ENCODE measurements around the gene ZFP36L2.

The ZFP36L2 gene

DNA sequence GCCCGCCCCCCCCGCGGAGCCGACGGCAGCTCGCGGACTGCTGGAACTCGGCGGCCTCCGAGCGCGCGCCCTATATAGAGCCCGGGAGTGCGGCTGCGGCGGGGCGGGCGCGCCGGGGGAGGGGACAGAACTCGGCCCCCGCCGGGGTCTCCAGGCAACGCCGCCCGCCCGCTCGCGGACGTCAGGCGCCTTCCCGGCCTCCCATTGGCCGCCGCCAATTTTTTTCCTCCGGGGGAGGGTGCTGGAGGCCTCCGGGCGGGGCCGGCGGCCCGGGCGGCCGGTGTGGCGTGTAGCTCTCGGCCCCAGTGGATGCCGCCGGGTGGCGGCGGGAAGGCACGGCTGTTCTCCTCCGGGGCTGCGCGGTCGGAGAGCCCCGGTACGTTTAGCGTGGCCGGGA, at the start of gene ZFP36L2:
Gene ZFP36L2 (minus strand): TSS at position 49 of the 397 bp plus-strand sequence. CDS start 291 bp downstream, outside the sequence.
- peak; percentile 93 to 94 for DNase-seq (ENCODE audit: low read depth in 2 of 2)

- DNase-seq (ENCODE audit: low read depth in 2 of 2), result no peak
Observed at GRCh38 chr2:43274721-43275120, 48.3 kb upstream of the ZFP36L2 start.

DNA sequence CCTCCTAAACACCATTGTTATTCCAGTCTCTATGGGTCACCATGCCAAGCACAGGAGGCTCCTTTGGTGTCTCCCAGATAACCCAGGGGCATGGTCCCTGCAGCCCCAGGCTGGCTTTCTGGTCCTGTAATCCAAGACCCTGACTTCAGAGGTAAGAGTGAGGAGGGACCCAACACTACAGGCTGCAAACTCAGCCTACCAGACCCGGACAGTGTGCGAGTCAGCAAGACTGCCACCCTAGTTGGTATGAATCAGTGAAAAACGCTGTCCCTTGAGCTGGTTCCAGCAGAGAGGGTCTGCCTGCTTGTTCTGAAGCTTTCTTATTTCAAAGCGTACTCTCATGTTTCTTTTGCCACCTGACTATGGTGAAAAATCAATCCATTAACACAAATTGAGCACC, 47.6 kb upstream of the ZFP36L2 start:
- DNase-seq (ENCODE audit: low read depth in 2 of 2), result no peak

GRCh38 chr2:43273529-43273928, 47.1 kb upstream of the ZFP36L2 start:
- DNase-seq (ENCODE audit: low read depth in 2 of 2), result no peak

- no peak for DNase-seq (ENCODE audit: low read depth in 2 of 2)
Observed at GRCh38 chr2:43270930-43271615, 44.7 kb upstream of the ZFP36L2 start.

GRCh38 chr2:43270461-43270860, 44.1 kb upstream of the ZFP36L2 start:
- DNase-seq (ENCODE audit: low read depth in 2 of 2), result no peak

GRCh38 chr2:43269706-43270105, 43.3 kb upstream of the ZFP36L2 start:
- DNase-seq (ENCODE audit: low read depth in 2 of 2), result peak in 1 of 2 experiments; percentile 54

DNA sequence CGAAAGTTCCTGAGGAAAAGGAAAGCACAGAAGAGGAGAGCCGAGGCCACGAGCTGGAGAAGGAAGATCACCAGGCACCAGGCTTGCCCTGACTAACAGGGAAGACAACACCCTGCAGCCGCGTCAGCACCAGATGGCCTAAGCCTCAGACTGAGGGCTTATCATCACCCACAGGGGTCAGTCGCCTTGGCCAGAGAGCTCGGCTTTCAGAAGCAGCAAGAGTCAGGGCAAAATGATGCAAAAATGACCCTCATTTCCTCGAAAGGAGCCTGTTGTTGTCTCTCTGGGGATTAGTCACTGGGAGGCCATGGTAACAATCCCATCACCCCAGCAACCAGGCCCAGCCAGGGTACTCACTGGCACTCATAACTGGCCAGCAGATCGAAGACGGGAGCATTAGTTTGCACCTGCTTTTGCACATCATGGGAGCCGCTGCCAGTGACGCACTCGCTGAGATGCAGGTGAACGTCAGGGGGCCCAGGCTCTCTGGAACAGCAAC, 42.7 kb upstream of the ZFP36L2 start:
- DNase-seq (ENCODE audit: low read depth in 2 of 2), result no peak

DNA sequence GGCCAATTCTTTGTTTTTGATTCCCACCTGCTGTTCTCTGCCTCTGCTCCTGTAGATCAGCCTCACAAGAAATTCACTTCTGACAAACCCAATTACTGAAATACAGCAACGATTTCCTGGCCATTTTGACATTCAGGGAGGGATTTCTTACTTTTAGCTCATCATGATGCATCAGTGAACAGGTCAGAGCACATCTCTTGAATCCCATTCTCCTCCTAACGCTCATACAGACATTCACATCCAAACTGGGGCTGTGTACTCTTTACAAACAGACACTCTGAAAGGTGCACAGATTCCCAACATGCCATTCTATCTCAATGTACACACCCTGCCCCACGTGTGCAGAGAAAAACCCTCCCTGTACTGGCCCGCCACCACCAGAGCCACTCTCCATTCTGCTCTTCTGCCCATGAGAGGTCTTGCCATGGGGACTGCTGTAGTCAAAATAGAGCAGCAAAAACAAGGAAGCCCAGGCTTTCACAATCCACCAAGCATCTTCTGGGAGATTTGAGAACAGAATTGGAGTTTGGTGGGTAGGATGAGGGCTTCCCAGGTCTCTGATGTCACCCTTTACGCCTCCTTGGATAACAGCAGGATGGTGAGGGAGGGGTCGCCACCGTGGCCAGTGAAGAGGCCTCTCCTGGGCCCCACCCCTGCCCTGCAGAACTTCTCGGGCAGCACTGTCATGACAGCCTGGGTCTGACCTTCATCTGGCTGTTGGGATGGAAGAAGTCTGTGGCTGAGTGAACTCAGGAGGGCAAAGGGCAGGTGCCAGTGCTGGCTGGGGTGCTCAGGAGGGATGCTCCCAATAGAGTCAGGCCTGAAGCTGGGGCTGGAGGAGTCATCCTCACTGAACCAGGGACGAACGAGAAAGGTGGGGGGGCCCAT, 41.9 kb upstream of the ZFP36L2 start:
- no peak for DNase-seq (ENCODE audit: low read depth in 2 of 2)

GRCh38 chr2:43267381-43267780, 41.0 kb upstream of the ZFP36L2 start:
- DNase-seq (ENCODE audit: low read depth in 2 of 2), result no peak

GRCh38 chr2:43266711-43267111, 40.3 kb upstream of the ZFP36L2 start:
- no peak for DNase-seq (ENCODE audit: low read depth in 2 of 2)

- DNase-seq (ENCODE audit: low read depth in 2 of 2), result no peak
Observed at GRCh38 chr2:43265421-43265820, 39.0 kb upstream of the ZFP36L2 start.

GRCh38 chr2:43265001-43265400, 38.6 kb upstream of the ZFP36L2 start:
- peak in 1 of 2 experiments; percentile 53 for DNase-seq (ENCODE audit: low read depth in 2 of 2)

DNA sequence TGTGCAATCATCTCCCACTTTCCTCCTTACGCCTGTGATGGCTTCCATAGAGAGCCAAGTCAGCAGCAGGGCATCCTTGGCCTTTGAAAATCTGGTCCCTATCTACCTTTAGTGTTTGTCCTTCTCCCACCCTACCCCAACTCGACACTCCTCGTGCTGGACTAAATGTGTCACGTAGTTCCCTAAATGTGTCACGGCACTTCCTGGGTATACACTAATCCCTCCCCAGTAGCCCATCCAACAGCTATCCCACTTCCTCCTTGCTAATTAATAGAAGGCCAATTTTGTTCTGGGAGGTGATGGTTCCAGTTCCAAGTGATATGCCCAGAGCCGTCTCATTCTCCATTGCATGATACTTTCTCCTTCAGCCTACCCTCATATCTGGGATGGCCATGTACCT, 36.5 kb upstream of the ZFP36L2 start:
- DNase-seq (ENCODE audit: low read depth in 2 of 2), result no peak

DNA sequence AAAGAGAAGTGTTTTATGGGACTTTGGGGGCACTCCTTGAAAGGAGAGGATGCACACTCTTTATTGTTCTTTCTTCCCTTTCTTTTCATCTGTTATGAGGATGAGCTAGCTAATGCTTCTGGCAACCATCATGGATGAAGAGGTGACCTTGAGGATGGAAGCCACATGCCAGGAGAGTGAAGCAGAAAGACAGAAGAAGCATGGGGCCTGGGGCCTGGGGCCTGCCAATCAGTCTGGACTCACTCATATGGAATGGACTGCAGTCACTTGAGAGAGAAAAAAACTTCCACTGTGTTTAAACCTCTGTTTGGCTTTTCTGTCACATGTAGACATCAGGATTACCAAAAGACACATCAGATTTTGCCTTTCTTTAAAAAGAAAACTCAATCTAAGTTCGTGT, 35.8 kb upstream of the ZFP36L2 start:
- no peak for DNase-seq (ENCODE audit: low read depth in 2 of 2)

GRCh38 chr2:43259512-43259911, 33.1 kb upstream of the ZFP36L2 start:
- DNase-seq (ENCODE audit: low read depth in 2 of 2), result no peak

DNA sequence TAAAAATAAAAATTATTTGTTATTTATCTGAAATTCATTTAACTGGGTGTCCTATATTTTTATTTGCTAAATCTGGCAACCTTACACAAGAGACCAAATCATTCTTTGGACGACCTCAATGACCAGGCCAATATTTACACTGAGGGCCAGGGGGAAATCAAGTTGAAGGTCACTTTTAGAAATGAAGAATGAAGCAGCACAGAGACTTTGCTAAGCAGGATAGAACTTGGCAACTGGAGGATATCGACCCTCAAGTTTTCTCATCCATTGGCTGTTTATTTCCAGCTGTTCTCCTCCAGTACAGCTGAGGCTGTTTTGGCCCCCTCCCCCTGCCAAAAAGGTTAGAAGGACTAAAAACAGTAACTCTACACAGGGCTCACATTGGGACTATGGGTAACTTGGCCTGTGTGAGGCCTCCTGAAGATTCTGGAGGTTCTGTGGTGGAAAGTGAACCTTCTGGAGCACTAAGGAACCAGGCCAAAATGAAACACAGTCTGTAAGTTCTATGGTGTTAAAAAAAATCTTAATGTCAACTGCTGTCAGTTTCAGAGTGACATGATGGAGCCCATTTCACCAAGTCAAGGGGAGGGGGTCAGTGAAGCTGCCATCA, 32.2 kb upstream of the ZFP36L2 start:
- no peak for DNase-seq (ENCODE audit: low read depth in 2 of 2)

GRCh38 chr2:43255296-43255910, 29.0 kb upstream of the ZFP36L2 start:
- DNase-seq (ENCODE audit: low read depth in 2 of 2), result peak in 1 of 2 experiments; percentile 41

DNA sequence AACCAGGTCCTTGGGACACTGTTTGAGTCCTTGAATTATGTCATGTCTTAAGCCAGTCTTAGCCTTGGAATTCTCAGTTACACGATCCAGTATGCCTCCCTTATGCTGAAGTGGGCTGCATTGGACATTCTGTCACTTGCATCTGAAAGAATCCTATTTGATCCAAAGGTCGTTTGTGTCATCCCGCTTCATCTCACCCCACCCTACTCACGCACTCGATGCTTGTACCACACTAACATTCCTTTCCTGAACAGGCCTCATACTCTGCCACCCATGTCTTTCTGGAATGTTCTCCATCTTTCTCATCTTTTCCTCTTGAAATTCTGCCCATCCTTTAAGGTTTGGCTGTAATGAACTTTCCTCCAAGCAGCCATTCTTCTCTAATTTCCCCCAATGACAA, 27.9 kb upstream of the ZFP36L2 start:
- DNase-seq (ENCODE audit: low read depth in 2 of 2), result no peak

DNA sequence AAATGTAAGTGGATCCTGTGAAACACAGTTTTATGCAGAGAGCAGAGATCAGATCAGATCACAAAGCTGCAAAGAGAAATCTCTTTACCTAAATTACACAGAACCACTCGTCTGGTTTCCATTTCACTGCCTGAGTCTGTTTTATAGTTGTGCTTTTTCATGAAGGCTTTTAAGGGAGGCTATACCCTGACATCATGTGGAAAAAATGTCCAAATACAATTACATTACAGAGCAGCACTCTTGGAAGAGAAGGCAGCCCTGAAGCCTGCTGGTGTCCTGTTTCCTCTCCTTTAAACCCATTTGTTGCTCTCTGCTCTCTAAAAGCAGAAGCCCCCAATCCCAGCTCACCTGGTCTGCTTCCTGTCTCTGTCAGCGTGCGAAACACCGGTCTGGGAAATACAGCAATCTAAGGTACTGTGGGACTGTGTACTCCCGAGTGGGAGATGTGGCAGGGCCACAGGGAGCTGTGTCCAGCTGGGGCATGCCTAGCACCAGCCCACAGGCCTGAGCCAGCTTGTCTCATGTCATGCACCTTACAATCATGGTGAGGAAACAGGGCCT, 24.8 kb upstream of the ZFP36L2 start:
- peak; percentile 62 to 63 for DNase-seq (ENCODE audit: low read depth in 2 of 2)

GRCh38 chr2:43250015-43250414, 23.6 kb upstream of the ZFP36L2 start:
- DNase-seq (ENCODE audit: low read depth in 2 of 2), result no peak

GRCh38 chr2:43248621-43249020, 22.2 kb upstream of the ZFP36L2 start:
- DNase-seq (ENCODE audit: low read depth in 2 of 2), result no peak
